NOMO-1 treated with DMSO at 0.1 percent for 48 hours (cell line): ENCODE data around the gene PDILT.
"Not testable (repeated sequence)": the region's sequence is repeated elsewhere in the genome, so short reads cannot be mapped to it uniquely, and the experiment has no call there.

ENCODE experiments used
- DNase-seq: peaks from one replicate; lab custom pipeline; 2025; ENCODE audit not compliant: unreplicated experiment; lab: John Stamatoyannopoulos, UW

Gene PDILT, protein sequence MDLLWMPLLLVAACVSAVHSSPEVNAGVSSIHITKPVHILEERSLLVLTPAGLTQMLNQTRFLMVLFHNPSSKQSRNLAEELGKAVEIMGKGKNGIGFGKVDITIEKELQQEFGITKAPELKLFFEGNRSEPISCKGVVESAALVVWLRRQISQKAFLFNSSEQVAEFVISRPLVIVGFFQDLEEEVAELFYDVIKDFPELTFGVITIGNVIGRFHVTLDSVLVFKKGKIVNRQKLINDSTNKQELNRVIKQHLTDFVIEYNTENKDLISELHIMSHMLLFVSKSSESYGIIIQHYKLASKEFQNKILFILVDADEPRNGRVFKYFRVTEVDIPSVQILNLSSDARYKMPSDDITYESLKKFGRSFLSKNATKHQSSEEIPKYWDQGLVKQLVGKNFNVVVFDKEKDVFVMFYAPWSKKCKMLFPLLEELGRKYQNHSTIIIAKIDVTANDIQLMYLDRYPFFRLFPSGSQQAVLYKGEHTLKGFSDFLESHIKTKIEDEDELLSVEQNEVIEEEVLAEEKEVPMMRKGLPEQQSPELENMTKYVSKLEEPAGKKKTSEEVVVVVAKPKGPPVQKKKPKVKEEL

DNA sequence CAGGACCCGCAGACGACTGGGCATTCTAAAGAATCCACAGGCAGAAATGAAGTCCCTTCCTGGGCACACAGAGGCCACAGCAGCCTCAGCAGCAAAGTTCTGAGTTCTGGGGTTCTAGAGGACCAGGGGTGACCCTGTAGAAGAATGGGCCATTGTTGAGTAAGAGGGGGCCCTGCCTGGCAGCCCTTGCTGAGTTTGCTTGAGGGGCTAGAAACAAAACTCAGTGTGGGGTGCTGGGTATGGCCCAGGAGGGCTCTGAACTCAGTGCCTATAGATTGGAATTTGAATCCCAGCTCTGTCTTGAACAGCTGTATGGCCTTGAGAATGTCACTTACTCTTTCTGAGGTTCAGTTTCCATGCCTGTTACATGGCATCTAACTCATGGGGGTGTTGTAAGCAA is at the start of gene PDILT:
Gene PDILT (minus strand): TSS at position 101 of the 400 bp plus-strand sequence. CDS start 5,437 bp downstream, outside the sequence.
- DNase-seq: no peak

DNA sequence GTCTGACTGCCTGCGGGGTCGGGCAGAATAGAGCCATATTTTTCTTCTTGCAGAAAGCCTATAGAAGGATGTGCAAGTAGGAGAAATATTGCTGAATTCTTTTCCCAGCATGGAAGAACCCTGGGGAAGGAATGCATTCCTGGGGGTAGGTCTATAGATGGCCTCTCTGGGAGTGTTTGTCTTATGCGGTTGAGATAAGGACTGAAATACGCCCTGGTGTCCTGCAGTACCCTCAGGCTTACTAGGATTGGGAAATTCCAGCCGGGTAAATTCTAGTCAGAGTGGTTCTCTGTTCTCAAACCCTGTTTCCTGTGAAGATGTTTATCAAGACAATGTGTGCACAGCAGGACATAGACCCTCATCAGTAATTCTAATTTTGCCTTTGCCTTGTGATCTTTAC is 49.1 kb upstream of the PDILT start:
- DNase-seq: not testable (repeated sequence)

DNA sequence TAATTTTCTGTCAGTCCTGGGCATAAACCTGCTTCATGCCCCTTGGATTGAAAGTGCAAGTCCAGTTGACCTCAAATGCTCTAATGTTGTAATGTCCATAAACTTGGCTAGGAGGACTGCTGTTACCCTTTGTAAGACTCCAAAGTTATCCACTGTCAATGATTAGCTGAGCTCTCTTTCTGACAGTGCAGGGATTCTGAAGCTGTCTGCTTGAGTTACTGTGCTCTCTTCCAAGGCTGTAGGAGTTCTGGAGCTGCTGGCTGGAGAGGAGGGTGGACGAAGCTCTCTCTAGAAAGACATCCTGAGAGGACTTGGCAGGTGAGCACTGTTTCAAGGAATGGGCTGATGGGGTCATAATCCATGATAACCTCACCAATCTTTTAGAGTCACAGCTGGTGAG is 46.8 kb upstream of the PDILT start, which contains the start of gene ACSM2A:
Gene ACSM2A (plus strand): TSS at position 158 of the 400 bp plus-strand sequence. CDS start 8,594 bp downstream, outside the sequence.
- not testable (repeated sequence) for DNase-seq

DNA sequence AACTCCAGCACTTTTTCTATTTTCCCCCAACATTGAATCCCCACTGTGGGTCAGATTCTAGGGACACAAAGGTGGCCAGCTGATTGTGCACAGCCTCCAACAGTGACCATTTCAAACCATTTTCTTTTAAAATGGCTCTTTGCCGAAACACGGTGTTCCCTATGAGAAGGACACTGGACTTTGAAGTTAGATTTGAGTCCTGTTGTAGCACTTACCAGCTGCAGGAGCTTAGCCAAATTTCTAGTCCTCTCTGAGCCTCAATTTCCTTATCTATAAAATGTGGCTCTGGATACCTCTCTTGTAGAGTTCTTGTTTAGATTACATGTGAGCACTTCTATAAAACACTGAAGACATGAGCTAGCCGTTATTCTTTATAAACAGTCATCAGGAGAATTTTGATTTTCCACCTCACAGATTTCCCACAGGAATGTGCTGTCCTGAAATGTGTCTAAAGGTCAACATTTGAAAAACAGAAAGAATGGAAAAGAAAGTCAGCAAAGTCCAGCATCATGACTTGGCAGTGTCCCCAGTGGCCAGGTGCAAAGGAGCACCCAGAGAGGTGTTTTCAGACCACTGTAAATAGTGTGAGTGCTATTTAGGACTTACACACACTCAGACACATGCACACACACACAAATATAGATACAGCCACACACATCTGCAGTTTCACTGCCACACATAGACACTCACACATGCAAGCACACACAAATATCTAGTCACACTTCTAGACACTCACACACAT is 42.3 kb upstream of the PDILT start:
- not testable (repeated sequence) for DNase-seq

DNA sequence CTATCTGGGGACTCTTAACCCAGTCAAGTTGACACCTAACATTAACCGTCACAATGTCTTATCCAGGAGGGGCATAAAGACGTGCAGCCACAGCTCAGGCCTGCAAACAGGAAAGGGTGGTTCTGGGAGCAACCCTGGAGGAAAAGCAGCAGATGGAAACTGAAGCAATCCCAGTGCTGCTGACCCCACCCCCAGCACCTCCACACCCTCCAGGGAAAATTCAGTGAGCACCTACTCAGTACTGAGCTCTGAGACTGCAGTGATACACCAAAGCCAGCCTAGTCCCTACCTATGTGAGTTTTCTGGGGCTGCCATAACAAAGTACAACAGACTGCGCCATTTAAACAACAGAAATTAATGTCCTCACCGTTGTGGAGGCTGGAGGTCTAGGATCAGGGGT is 37.3 kb upstream of the PDILT start:
- not testable (repeated sequence) for DNase-seq

DNA sequence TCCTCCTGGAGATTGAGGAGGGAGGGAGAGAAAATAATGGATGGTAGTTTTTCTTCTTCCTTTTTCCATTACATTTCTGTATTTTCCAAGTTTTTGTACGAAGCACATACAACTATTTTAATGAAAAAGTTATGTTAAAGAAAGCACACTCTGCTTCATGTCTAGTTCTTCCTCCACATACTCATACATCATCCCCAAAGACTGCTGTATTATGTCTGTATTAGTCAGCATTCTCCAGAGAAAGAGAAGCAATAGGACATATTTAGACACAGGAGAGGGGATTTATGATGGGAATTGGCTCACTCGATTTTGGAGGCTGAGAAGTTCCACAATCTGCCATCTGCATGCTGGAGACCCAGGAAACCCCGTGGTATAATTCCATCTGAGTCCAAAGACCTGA is 36.7 kb upstream of the PDILT start:
- no peak for DNase-seq

DNA sequence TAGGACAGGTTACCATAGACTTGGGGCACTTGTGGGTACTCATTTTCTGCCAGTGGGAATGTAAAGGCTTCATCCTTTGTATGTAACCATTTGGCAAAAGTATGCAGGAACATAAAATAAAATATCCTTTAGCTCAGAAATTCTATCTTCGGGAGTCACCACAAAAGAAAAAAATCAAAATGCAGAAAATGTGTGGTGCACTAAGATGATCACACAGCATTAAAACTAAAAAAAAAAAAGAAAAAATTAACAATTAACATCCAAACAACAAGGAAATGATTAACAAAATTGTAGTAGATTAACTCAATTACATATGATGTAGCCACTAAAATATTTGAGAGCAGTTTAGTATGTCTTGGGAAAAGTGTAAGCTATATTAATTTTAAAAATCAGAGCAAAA is 36.2 kb upstream of the PDILT start:
- DNase-seq: not testable (repeated sequence)

DNA sequence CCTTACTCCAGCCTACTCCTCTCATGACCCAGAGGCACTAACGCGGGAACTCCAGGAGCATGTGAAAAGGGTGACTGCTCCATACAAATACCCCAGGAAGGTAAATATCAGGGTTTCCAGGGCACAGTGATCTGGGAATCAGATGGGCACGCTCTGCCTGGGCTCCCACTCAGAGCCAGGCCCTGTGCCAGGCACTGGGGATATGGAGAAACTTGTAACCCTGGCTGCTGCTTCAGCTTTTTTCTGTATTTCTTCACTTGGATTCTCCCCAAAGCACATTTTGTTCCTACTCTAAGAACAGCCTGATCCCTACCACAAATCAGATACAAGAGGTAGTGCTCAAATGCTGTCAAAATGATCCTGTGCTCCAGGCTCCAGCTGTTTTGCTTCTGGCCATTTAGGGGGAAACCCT is 35.3 kb upstream of the PDILT start:
- DNase-seq: not testable (repeated sequence)

DNA sequence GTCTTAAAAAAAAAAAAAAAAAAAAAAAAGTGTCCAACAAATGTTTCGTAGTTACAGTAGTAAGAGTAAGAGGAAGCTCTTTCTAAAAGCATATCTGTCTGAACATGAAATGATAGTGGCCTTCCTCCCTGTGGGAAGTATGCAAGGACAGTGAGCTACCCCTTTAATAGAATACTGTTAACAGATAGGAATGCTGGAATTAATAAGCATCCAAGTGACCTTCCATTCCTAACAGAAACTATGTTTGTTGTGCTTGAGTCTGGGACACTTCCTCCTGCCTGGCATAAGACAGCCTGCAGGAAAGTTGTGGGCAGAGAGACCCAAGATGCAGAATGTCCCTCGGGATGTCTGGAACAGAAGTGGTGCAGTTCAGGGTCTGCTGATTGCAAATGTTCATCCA is 34.4 kb upstream of the PDILT start:
- DNase-seq: not testable (repeated sequence)

DNA sequence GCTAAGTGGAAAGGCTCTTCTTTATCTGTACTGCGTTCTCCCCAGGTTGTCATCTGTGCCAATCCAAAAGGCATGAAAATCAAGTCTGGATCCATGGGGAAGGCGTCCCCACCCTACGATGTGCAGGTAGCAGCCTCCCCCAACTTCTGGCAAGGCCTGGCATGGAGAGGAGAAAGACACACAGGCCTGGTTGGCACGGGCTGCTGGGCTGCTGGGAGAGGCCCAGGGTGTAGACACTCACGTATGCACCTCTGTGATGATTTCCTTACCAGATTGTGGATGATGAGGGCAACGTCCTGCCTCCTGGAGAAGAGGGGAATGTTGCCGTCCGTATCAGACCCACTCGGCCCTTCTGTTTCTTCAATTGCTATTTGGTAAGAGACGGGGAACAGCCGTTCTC is 26.4 kb upstream of the PDILT start:
- no peak for DNase-seq

DNA sequence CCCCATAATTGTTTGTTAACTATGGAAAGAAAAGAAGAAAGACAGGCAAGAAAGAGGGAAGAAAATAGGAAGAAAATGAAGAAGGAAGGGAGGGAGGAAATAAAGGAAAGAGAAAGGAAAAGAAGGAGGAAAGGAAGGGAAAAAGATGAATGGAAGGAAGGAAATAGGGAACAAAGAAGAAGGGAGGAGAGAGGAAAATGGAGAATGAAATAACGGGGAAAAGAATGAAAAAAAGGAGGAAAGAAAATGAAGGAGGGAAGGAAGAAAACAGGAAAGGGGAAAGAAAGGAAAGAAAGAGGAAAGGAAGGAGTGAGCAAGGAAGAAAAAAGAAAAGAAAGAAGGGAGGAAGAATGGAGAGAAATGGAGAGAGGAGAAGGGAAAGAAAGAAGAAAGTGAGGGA is 25.9 kb upstream of the PDILT start:
- not testable (repeated sequence) for DNase-seq

DNA sequence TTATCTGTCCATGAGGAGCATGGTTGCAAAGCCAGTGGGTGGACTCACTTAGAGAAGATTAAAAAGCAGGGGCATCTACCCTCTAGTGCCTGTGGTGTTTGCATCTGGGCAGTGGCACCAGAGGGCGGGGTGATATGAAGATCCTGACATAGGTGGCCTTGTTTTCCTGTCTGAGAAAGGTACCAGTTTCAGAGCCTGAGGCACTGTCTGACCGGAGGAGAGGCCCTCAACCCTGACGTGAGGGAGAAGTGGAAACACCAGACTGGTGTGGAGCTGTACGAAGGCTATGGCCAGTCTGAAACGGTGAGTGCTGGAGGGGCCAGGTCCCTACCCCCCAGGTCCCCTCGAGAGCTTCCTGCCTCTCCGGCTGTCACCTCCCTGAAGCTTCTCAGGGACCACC is 25.0 kb upstream of the PDILT start:
- not testable (repeated sequence) for DNase-seq

DNA sequence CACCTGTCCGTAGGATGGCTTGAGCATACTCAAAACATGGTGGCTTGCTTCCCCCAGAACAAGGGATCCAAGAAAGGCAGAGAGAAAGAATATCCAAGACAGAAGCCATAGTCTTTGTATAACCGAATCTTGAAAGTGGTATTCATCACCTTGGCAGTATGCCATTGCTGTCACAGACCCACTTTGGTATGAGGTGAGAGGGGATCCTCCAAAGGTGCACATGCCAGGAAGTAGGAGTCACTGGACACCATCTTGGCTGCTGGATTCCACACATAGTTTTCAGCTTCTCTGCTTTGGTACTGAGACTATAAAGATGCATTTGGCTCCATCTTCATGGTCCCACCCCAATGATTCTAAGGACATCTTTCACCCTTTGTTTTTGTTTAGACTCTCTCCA is 22.9 kb upstream of the PDILT start:
- not testable (repeated sequence) for DNase-seq

DNA sequence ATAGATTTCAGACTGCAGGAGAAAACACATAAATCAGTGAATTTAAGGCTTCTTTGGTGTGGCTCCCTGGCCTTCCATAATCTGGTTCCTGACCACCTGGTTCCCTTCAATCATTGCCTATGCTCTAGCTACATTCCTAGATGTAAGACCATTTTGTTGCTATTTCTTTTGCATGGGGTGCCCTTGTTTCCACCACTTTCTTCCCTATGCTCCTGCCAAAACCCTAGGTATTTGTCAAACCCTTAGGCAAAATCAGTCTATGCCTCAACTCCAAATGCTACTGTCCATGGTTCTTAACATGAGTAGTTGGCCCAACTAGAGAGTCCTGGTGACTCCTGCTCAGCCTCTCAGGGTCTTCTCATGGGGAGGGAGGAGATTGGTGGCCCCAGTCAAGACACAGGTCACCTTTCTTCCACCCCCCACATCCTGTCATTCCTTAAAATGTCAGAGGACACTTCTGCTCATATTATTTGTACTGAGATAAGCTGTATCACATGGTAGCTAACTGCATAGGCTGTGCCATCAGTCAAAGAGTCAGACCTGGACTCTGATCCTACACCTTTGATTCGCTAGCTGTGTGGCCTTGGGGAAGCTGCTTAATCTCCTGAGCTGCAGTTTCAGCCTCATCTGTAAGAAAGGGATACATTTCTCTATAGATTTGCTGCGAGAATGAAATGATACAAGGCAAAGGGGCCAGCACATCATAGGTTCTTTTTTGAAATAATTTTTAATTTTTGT is 19.8 kb upstream of the PDILT start:
- DNase-seq: no peak

DNA sequence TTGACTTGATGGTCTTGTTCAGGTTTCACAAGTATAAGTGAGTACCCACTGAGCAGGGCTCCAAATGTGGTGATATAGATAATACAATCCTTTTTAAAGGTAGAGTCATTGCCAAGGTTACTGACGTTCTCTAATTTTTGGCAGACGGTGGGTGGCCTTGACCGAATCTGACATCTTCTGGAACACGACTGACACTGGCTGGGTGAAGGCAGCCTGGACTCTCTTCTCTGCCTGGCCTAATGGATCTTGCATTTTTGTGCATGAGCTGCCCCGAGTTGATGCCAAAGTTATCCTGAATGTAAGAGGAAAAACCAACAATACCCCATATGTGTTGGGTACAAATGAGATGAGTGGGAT is 19.2 kb upstream of the PDILT start:
- not testable (repeated sequence) for DNase-seq

DNA sequence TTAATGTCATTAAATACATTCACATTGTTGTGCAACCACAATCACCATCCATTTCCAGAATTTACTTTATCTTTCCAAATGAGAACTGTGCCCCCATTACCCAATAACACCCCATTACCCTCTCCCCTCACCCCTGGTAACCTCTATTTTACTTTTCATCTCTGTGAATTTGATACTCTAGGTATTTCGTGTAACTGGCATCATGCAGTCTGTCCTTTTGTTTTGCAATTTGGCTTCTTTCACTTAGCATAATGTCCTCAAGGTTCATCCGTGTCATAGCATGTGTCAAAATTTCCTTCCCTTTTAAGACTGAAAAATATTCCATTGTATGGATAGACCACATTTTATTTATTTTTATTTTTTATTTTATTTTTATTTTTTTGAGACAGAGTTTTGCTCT is 17.2 kb upstream of the PDILT start:
- DNase-seq: not testable (repeated sequence)

DNA sequence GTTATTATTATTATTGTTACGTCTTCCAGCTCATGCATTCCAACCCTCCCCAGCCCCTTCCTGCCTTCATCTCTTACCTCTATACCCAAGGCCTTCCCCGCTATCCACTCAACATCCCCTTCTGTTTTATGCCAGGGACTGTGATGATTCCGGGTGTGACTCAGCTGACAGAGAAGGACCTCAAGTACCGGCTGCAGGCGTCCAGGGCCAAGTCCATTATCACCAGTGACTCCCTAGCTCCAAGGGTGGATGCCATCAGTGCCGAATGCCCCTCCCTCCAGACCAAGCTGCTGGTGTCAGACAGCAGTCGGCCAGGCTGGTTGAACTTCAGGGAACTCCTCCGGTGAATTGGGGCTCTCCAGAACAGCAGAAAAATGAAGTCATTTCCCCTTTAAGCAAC is 14.6 kb upstream of the PDILT start:
- not testable (repeated sequence) for DNase-seq

DNA sequence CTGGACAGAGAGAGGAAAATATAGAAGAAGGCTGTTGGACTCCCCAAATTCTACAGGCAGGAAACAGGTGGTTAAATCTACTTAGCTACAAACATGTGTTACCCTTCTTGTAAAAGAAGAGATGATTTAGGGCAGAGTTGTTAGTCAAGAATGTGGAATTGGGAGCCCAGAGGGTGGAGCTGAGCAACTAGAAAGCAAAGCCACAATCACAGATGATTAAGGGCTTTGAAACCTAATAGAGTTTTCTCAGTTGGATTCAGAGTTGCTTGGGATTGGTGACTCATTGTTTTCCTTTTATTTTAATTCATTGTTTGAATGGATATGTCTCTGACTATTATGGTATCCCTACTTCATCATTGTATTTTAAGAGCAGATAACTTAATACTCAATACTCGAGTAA is 11.0 kb upstream of the PDILT start:
- DNase-seq: no peak

DNA sequence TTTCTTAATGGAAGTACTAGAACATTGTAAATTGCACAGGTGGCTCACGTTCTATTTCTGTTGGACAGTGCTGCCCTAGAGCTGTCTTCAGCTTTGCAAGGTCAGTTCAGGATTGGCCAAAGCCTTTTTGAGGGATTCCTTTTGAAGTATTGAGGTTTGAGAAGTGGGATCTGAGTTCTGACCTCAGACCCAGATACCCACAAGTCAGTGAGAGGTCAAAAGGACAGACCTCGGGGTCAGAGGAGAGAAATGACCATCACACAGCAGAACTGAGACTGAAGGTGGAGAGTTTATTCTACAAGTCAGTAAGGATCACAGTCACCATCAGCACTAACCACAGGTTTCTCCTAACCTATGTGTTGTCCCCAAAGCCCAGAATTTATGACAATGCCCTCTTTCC is 6.5 kb upstream of the PDILT start:
- DNase-seq: no peak

DNA sequence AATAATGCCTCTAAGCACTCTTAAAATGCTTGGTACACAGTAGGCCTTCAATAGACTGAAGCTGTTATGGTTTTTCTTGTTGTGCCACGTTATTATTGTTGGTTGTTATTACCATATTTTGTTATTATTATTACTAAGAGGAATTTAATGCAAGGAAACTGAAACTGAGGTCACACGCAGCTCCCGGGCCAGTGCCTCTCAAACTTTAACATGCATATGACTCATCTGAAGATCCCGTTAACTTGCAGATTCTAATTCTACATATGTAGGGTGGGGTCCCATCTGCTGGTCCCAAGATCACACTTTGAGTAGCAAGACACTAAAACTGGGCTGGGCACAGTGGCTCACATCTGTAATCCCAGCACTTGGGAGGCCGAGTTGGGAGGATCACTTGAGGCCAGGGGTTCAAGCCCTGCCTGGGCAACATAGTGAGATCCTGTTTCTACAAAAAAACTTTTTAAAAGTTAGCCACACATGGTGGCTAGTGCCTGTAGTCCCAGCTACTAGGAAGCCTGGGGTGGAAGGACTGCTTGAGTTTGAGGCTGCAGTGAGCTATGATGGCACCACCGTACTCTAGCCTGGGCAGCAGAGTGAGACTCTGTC is 5.7 kb upstream of the PDILT start:
- DNase-seq: peak; percentile 62
